ENCODE measurements around the gene CAMK1G. TPM values are rescaled to one million over a fixed set of nuclear protein-coding genes. Genes with fewer than 3 reads are reported as not detected.

CAMK1G gene
- total RNA-seq, 1 experiment from 2014 or later: not detected

- Histone ChIP-seq H3K4me2 (ENCODE audit: low read length) (no peak overlapping the region), H3K4me1 (ENCODE audit: control insufficient read depth in 1 of 2, insufficient read depth in 2 of 2, low read length in 2 of 2) (peaks cover 3 to 12% of the 10 kb centered on the region in 2 experiments), H3K36me3 (ENCODE audit: control insufficient read depth in 1 of 2, insufficient read depth in 2 of 2, low read length in 2 of 2) (peaks cover 0 to 7% of the 10 kb centered on the region in 2 experiments; a peak in 1 of 4 replicates), H3K9me2 (ENCODE audit: insufficient read depth) (no peaks in the 10 kb centered on the region), H3K27ac (ENCODE audit: low read depth, low read length) (no peak overlapping the region), H3K79me2 (ENCODE audit: insufficient read depth, low read length) (peaks cover 5% of the 10 kb centered on the region; the same call in 1 of the 2 replicates), H3K9me3 (ENCODE audit: control insufficient read depth in 1 of 2, insufficient read depth in 1 of 2, low read depth in 1 of 2, low read length in 2 of 2) (no peaks in the 10 kb centered on the region), H3K27me3 (ENCODE audit: insufficient read depth, low read length) (no peaks in the 10 kb centered on the region), H2AFZ (ENCODE audit: low read depth, low read length, poor library complexity, severe bottlenecking) (no peak overlapping the region), H3K4me3 (replicated peaks in 1 of 2; ENCODE audit: low read depth in 1 of 2, low read length in 2 of 2) (no peak overlapping the region), H3K9ac (ENCODE audit: low read length) (no peak overlapping the region), H4K20me1 (ENCODE audit: insufficient read depth) (no peaks in the 10 kb centered on the region)
- DNase-seq (ENCODE audit: low read depth, low spot score) (no peak), ATAC-seq (no peak)
- POLR2A ChIA-PET: no interaction called here
- RAD21 ChIA-PET (ENCODE audit: low non-redundant PET in 1 of 2, low total read pairs in 2 of 2, uncharacterized antibody in 2 of 2, unreplicated experiment in 2 of 2): no interaction called here
- CTCF ChIA-PET: no interaction called here
- intact Hi-C loops (cut with micrococcal nuclease): no loop called here
- TF ChIP-seq ATF3 (IDR thresholded peaks at IDR 0.05): no peak
- no TSS peak for BruUV-seq (replicated peaks)
Measured at GRCh38 chr1:209643285-209644020, 59.9 kb downstream of the CAMK1G start.

GRCh38 chr1:209645574-209646452 lies 62.3 kb downstream of the CAMK1G start:
- RAD21 ChIA-PET (ENCODE audit: low non-redundant PET in 1 of 2, low total read pairs in 2 of 2, uncharacterized antibody in 2 of 2, unreplicated experiment in 2 of 2): no interaction called here
- Histone ChIP-seq H3K4me2 (ENCODE audit: low read length) (no peak overlapping the region), H3K79me2 (ENCODE audit: insufficient read depth, low read length) (peaks cover 8% of the 10 kb centered on the region; the same call in 1 of the 2 replicates), H3K4me1 (ENCODE audit: control insufficient read depth in 1 of 2, insufficient read depth in 2 of 2, low read length in 2 of 2) (peaks cover 26 to 36% of the 10 kb centered on the region in 2 experiments), H3K27me3 (ENCODE audit: insufficient read depth, low read length) (no peaks in the 10 kb centered on the region), H3K36me3 (ENCODE audit: control insufficient read depth in 1 of 2, insufficient read depth in 2 of 2, low read length in 2 of 2) (peaks cover 0 to 7% of the 10 kb centered on the region in 2 experiments; a peak in 1 of 4 replicates), H3K9me2 (ENCODE audit: insufficient read depth) (no peaks in the 10 kb centered on the region), H3K9ac (ENCODE audit: low read length) (no peak overlapping the region), H4K20me1 (ENCODE audit: insufficient read depth) (no peaks in the 10 kb centered on the region), H2AFZ (ENCODE audit: low read depth, low read length, poor library complexity, severe bottlenecking) (no peak overlapping the region), H3K9me3 (ENCODE audit: control insufficient read depth in 1 of 2, insufficient read depth in 1 of 2, low read depth in 1 of 2, low read length in 2 of 2) (no peaks in the 10 kb centered on the region), H3K4me3 (replicated peaks in 1 of 2; ENCODE audit: low read depth in 1 of 2, low read length in 2 of 2) (no peak overlapping the region), H3K27ac (ENCODE audit: low read depth, low read length) (no peak overlapping the region)
- no TSS peak for BruUV-seq (replicated peaks)
- intact Hi-C loops (cut with micrococcal nuclease): no loop called here
- ATAC-seq: no peak
- TF ChIP-seq YY1 (IDR thresholded peaks at IDR 0.05; ENCODE audit: extremely low read depth, insufficient replicate concordance, low read depth, low read length) (no peak), ZNF274 (IDR thresholded peaks at IDR 0.05; ENCODE audit: low read depth, low read length) (no peak), ZFX (IDR thresholded peaks at IDR 0.05) (no peak)
- CTCF ChIA-PET: no interaction called here
- POLR2A ChIA-PET: no interaction called here
- no peak for DNase-seq (ENCODE audit: low read depth, low spot score)
